Esophagus squamous epithelium (tissue), 4 donors: ENCODE data around the gene ST6GAL1.

Source experiments
- CTCF ChIP-seq, 6 experiments: fragments of 450-650 bp in 4 of 6; fragments of 200-600 bp in 2 of 6; sonication (generic) in 2 of 6; IDR thresholded peaks; one replicate each; pipeline ENCODE4 v1.5.1; 2016 to 2019; ENCODE audit warnings: antibody characterized with exemption in 6 of 6, mild to moderate bottlenecking in 4 of 6, moderate library complexity in 4 of 6
- POLR2A ChIP-seq, 4 donors: fragments of 450-650 bp; IDR thresholded peaks; one replicate each; pipeline ENCODE4 v1.6.1; 2017; ENCODE audit warnings: antibody characterized with exemption in 4 of 4, mild to moderate bottlenecking in 4 of 4, moderate library complexity in 3 of 4

GRCh38 chr3:186959029-186959624 is 28.8 kb downstream of the ST6GAL1 start:
- TF ChIP-seq CTCF (IDR thresholded peaks at IDR 0.05) (no peak), POLR2A (IDR thresholded peaks at IDR 0.05) (no peak)
